ENCODE data around the gene COL15A1.

The COL15A1 gene

DNA sequence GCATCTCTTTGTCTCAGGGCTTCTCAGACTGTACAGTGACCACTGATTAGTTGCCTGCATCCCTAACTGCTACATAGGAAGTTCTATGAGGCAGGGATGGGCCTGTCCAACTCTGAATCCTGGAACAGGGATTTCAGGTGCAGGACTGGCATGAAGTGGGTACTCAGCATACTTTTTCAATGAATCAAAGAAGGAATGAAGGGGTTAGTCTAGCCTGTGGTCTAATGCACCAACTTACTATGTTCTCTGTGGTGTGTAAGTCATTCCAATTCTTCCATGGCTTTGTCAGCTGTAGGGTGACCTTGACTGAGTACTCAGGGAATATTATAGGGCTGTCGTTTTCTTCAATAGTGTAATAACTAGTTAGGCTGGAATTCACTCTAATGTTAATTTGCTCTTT is 8.3 kb downstream of the COL15A1 start:
- DNase-seq = no peak

DNA sequence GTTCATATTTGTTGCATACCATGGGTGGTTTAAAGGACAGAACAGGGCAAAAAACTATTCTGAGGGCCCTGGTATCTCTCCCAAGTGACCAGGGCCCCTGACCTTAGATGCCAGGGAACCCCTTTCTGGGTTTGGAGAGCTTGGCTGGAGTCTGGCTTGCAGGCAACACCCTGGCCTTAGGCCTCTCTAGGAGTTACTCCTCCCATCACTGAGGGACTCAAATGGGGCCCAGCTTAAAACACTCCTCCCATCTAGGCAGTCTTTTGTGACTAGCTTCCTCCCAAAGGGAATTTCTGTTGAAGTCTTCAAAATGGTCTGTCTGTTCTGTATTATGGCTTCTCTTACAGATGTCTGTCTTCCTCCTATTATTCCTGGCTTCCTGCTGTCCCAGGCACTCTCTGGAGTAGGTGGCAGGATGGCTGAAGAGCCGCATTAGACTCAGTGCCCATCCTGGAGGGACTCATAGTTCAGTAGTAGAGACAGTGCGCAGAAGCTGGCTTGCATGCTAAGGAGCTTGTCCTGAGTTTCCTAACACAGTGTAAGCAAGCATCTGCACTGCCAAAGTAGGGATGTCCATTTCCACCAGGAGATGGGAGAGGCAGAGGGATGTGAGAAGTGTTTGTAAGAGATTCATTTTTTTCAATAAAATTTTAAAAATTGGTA is 10.0 kb downstream of the COL15A1 start:
- DNase-seq = peak; percentile 15

DNA sequence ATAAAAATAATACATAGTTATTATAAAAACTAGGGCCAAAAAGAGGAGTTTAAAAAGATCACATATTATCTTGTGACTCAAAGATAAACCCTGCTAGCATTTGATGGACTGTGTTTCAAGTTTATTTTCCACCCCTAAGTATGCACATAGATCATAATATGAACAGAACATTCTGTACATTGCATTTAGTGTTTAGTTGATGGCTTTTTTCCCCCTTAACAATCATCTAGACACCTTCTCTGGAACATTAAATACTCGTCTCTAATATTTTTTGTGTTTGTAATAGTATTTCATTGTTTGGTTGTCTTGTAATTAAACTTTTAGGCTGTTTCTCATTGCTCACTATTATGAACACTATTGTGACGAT is 10.5 kb downstream of the COL15A1 start:
- no peak for DNase-seq

DNA sequence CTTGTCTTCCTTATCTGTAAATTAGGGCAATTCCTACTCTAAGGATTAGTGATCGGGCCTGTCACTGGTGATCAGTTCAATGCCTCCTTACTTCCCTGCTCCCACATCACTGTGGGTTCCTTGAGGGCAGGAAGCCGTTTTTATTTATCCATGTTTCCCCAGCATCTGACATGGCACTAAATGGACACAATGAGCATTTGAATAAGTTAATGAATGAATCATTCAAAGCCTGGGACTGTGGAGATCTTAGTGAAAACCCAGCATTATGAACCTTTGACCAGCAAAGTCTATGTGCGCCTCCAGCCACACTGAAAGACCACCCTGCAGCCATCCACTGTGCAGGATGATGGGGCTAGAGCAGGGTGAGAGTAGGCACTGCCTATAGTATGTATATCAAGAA is 11.6 kb downstream of the COL15A1 start:
- no peak for DNase-seq

DNA sequence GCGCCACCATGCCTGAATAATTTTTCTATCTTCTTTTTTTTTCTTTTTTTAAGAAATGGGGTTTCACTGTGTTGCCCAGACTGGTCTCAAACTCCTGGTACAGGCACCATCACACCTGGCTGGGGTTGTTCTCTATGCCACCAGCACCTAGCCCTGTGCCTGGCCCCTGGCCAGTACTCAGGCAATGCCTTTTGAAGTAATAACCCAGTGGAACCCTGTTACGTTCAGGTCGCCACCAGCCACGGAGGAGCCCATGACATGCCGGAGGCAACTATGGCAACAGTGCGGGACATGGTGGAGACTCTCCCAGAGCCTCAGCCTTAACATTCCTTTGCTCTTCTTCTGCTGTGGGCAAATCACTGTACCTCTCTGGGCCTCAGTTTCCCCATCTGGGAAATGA is 14.1 kb downstream of the COL15A1 start:
- no peak for DNase-seq

DNA sequence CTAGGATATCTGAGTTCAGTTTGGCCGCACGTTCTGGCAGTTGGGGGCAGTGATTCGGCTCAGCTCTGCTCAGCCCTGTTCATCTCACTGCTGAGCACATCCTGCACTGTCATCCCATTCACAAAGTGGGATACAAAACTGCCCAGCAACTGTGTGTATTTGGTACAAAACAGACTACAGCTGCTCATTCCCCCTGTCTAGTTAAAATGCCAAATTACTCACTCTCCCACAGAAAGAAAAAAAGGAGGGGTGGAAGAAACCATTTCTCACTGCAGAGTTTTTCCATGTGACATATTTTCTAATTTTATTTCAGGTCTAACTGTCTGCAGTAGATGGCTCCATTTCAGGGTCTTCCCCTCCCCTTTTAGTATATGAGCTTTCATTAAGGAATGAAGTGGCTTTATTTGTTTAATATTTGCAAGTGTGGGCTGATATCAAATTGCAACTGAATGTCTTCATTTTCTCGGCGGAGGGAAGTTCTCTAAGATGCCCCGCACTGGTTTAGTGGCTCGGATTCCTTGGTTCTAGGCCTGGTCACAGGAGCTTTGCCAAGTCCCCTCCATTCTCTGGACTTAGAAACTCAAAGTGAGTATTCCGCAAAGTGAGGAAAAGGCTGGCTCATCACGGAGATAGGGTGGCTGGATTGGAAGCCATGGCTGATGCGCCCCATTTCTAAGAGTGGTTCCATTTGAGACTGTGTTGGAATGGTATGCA is 14.7 kb downstream of the COL15A1 start:
- DNase-seq = no peak

DNA sequence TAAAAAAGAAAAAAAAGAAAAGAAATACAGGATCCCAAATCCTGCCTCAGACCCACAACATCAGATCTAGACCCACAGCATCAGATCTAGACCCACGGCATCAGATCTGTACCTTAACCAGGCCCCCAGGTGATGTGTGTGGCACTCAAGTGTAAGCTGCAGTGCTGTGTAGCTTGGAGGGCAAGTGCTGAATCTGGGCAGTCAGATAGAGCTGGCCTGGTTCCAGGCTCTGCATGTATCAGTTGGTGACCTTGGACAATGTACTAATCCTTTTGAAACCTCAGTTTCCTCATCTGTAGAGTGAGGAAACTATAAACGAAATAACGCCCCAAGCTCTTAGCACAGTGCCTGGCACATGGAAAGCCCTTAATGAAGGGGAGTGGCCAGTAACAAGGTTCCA is 16.7 kb downstream of the COL15A1 start:
- no peak for DNase-seq

DNA sequence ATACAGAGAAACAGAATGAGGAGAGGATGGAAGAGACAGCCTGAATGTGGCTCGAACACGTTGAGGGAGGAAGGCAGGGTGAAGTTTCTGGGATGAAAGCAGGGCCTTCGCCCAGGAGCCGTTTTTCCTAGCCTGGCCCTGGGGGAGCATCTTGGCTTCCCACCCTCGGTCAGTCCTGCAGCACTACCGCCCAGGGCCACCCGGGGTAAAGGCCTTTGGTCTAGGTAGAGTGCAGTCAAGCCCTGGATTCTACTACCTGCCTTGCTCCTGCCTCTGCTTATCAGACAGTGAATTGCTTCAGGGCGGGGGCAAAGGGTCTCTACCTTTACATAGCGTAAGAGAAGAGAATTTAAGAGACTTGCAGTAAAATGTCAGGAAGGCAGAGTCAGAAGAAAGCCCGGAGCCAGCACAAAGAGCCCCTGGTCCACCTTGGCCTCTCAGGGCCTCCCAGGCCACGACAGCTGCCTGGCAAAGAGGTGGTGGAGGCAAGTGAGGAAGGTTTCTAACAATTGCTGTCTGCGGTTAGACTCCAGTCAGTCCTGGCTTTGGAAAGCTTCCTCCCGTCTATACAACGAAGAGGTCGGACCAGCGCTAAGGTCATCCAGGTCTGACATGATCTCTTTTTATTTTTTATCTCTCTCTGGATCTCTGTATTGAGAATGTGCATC is 17.9 kb downstream of the COL15A1 start:
- DNase-seq = no peak

DNA sequence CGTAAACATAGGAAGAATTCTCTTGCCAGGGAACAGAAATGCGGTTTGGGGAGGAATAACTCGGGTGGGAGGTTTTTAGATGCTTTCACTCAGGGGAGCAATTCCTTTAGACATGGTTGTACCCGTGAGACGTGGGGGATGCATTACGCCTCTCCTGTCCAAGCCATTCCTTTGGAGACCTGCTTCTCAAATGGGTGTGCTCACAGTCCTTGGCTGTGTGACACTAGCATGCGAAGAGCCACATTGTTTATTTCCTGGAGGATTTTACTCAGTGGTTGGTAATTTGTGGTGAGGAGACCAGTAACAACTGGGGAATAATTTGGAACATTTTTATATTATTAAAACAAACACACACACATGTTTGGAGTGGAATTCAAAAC is 18.5 kb downstream of the COL15A1 start:
- no peak for DNase-seq

DNA sequence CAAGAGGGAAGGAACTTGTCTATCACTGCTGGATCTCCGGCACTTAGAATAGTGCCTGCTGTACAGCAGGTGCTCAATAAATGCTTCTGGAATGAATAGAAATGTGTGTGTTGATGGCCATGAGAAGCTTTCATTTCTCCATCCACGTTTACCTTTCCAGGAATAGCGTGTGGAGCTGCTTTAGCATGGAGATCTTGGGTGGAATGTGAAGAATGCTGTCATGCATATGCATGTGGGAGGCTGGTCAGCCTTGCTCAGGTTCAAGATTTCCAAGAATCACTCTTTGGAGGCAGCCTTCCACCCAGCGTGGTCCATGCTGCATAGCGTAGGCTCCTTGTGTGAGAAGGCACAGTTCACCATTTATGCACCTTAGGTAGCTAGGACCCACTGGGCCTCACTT is 19.2 kb downstream of the COL15A1 start:
- DNase-seq = no peak

DNA sequence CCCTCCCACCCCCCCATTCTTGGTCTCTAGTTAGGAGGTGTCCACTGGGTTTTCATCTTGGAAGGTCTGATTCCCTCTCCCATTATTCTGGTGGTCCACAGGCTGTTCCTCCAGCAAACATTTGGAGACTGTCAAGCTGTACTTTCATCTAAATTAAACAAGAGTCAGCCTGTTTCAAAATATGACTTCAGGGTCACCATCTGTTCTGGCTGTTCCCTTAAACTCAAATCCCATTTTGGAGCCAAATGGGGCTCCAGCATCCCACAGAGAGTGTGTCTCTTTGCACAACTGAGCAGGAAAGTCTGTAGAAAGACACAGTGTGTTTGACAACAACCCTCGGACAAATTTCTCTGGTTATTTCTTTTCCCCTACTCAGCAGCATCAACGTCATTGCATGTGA is 20.5 kb downstream of the COL15A1 start:
- peak; percentile 39 for DNase-seq

DNA sequence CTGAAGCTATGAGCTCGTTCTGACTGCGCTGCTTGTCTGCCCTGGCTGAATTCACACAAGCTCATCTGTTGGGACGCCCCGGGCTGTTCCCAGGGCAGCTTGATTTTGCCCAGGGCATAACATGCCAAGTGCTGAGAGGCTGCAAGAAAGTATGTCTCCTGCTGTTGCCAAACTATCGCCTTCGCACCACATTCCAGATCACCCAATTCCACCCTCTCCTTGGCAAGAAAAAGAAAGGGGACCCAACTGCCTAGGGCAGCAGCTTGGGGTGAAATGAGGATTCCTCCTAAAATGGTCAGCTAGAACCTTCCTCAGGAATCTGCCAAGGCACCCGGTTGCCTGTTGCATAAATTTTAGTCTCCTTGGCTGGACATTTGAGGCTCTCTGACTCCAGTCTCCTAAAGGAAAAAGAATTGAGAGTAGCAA is 21.2 kb downstream of the COL15A1 start:
- DNase-seq = no peak

DNA sequence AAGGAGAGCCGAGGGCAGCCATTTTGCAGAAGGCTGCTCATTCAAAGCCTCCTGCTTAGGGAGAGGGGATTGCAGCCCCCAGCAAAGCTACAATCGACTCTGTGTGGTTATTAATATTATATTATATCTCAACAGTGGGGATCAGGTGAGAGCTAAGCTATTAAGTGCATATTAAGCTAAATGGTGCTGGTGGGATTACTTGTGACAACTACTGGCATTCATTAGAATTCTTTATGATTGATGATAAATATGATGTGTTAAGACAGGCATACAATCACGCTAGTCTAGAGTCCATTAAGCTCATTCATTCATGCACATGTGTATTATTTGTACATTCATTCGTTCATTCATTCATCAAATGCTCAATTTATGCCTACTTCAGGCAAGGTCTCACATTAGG is 23.0 kb downstream of the COL15A1 start:
- DNase-seq = no peak

DNA sequence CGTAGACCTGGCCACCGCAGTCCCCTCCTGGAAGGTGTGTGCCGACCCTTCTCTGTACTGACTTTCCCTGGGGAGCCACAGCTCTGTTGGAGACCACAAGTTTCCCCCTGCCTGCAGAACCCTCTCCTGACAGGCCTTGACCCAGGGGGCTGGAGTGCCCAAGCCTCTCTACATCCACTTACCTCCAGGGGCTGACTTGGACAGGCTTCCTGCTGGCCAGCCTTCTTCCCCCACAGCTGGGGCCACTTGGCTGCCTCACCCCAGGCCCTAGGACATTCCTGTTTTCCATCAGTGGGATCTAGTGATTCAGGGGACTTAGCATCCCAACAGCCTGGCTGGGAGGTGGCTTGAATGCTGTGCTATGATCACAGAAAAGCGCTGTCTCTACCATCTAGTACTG is 23.6 kb downstream of the COL15A1 start:
- peak; percentile 35 for DNase-seq

DNA sequence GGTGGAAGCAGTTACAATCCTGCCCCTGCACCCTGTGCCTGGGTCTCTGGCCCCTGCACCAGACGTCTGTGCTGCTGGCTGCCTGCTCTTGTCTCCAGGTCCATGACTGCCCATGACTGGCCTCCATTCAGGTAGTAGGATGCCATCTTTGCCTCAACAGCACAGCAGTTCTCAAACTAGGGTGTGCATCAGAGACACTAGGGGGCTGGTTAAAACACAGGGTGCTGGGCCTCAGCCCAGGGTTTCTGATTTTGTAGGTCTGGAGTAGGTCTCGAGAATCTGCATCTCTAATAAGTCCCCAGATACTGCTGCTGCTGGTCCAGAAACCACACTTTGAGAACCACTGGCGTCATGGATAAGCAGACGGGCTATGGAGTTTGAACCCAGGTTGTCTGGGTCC is 24.0 kb downstream of the COL15A1 start:
- DNase-seq = peak; percentile 25

DNA sequence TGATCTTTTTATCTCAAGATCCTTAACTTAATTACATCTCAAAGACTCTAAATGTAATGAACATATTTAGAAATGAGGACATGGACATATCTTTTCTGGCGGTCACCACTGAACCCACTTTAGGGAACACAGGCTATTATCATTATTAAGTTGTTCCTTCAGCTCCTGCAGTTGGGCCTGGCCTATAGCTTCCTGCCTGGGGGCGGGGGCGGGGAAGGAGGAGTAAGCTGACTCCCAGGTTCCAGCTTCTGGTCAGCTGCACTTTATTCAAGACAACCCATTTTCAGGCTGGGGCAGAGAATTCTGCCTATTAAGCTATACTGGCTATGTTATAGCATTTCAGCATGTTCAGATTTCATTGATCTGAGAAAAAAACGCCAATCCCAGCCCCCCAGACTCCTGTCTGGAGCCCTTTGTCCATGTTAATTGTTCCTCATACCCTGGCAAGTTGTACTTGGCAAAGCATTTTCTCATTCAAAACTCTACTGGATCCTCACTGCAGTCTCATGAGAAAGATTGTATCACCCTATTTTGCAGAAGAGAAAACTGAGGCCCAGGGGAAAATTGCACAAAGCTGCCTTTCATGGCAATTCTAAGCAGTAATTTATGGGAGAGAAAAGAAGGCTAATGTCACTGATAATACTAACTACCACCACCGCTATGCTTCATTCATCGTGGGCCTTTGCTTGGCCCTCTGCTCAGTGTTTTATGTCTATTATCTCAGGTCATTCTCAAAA is 25.1 kb downstream of the COL15A1 start:
- no peak for DNase-seq

DNA sequence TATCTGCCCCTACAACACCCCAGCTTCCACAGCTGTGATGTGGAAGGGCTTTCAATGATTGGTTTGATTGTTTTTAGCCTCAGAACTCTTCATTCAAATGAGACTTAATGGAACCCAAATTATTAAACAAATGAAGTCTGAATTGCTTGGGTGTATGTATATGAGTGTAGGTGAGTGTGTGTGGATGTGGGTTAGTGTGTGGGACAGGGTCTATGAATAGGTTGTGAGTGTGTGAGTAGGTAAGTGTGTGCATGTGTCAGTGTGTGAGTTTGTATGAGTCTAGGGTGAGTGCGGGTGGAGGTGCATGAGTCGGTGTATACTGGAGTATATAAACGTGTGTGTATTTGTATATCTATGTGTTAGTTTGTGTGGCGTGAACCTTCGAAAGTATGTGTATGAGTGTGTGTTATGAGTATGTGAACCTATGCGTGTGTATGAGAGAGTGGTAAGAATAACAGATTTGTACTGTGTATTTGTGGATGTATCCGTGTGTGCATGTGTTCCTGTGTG is 26.9 kb downstream of the COL15A1 start:
- DNase-seq = peak; percentile 38

DNA sequence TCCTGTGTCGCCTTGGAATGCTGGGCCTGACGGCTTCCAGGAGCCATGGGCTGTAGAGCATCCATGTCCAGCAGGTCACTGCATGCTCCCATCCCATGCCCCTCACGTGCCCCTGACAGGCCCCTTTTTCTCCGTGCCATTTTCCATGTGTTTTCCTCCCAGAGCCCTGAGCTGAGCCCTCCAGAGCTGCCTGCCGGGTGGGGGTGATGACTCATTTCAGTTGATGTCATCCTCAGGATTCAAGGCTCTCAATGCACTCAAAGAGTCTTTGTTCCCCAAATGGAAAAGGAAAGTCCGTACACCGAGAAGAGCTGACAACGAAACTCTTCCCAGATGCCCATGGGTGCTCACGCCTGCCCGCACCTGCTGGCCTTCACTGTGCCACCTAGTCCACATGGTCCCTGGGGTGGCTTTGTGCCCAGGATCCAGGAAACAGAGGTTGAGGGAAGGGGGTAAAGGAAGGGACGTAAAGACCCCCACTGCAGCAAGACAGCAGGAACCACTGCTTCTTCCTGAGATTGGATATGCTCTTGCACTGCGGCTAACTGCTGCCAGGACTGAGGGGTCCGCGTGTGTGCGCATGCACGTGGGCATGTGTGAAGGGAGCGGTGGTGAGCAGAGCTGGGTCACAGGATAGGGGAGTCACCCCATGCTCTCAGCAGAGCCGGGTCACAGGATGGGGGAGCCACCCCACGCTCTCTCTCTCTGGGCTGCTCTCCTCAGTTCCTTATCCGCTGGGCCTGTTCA is 27.6 kb downstream of the COL15A1 start:
- peak; percentile 58 for DNase-seq

DNA sequence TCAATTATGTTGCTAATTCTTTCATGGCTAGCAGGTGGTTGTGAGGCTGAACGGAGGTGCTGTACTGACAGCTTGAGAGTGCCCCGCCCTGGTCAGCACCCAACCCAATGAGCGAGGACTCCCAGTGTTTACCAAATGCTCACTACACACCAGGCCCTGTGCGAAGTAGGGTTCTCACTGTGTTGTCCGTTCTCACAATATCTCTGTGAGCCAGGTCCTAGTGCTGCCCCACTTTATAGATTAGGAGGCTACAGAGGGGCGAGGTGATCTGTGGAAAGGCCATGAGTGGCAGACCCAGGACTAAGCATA is 28.2 kb downstream of the COL15A1 start:
- peak; percentile 40 for DNase-seq

DNA sequence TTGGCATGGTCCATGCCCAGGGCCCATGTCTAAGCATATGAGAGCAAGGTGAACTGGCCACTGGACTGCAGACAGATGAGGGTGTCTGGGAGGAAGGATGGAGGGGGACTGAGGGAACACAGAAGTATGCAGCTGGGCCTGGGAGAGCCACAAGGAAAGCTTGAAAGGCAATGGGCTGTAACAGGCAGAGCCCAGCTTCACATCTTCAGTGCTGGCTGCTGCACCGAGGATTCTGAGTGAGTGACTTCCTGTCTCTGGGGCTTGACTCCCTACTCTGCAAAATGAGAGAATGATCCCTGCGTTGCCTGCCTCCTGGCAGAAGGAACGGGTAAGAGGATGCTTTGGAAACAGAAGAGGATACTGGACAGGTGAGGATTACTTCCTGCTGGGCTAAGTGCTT is 29.0 kb downstream of the COL15A1 start:
- peak; percentile 50 for DNase-seq

DNA sequence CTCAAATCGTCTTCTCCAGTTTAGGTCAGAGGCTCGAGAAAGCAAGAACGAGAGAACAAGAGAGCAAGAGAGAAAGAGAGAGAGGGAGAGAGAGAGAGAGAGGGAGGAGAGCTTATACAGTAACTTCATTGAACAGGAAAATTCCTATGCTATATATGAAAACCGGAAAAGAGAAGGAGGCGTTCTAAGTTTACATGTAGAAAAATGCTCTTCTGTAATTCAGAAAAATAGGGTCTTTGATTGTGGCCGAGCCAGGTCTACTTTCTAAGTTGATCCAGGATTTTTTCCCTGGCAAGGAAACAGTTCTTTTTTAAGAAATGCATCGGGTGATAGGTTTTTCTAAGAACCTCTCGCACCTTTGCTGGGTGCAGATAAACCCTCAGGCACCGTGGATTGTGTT is 29.5 kb downstream of the COL15A1 start:
- DNase-seq = no peak

DNA sequence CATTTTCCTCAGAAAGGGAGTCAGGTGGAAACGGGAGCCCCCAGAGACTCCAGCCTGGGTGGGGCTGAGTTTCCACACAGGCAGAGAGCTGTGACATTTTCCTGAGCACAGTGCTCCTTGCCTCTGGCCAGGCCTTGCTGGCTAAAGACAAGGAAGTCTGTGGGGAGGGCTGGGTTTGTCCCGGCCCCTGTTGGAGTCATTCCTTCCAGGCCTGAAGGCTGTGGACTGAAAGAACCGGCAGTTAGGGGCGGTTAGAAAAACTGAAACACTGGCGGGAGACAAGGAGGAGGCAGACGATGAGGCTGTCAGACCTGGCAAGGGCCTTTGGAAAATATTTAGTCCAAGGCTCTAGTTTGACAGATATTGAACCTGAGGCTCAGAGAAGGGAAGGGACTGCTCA is 29.9 kb downstream of the COL15A1 start:
- peak; percentile 63 for DNase-seq

DNA sequence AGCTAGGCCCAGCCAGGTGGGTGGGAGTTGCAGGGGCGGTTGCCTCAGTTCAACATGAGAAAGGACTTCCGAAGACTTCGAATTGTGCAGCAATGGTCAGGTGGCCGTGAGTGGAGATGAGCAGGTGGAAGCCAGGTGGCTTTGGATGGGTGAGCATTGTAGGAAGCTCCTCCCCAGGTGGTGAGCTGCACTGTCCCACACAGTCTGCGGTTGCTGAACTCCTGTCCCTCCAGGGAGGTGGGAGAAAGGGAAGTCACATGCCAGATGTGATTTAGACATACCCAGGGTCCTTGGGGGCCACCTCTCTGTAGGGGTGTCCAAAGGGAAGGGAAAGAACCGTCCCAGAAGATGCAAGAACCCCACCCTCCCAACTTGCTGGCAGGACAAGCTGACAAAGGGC is 30.4 kb downstream of the COL15A1 start:
- no peak for DNase-seq

Data from right forelimb (tissue), 1 donor.